ENCODE measurements around the gene CARNS1. TPM values are rescaled to one million over a fixed set of nuclear protein-coding genes. Genes with fewer than 3 reads are reported as not detected.

CARNS1 gene
- total and polyA plus RNA-seq, 2 of the 8 experiments (the other 6 are each of a cell fraction or from before 2014, with no cell fraction given), result 0.82 to 1.1 TPM

GRCh38 chr11:67393990-67394389 lies 21.5 kb upstream of the CARNS1 start (continued):
- TF ChIP-seq SIN3A (conservative IDR thresholded peaks at IDR 0.05 in 1 of 2, IDR thresholded peaks at IDR 0.05 in 1 of 2; ENCODE audit: low read depth in 1 of 2, low read length in 2 of 2) (no peak), CHD1 (IDR thresholded peaks at IDR 0.05; ENCODE audit: low read depth, low read length) (no peak), CEBPB (IDR thresholded peaks at IDR 0.05; ENCODE audit: low read depth, low read length) (no peak), RBBP5 (IDR thresholded peaks at IDR 0.05; ENCODE audit: borderline replicate concordance, low read depth, low read length) (no peak), SAP30 (IDR thresholded peaks at IDR 0.05; ENCODE audit: insufficient read depth, insufficient replicate concordance, low read length) (no peak)
